Measurements from ENCODE around the gene CHAD.

CHAD gene

GRCh38 chr17:50469208-50469605, 527 bp upstream of the CHAD start:
- no peak for TF ChIP-seq CTCF (IDR thresholded peaks at IDR 0.05)

- no peak for TF ChIP-seq CTCF (IDR thresholded peaks at IDR 0.05)
These were observed 801 bp downstream of the CHAD start for GRCh38 chr17:50467855-50468303.

GRCh38 chr17:50467114-50467854, 1.4 kb downstream of the CHAD start:
- no peak for TF ChIP-seq CTCF (IDR thresholded peaks at IDR 0.05)

- no peak for TF ChIP-seq CTCF (IDR thresholded peaks at IDR 0.05)
These were observed 2.1 kb downstream of the CHAD start for GRCh38 chr17:50466371-50467113.

GRCh38 chr17:50465635-50466034, 3.0 kb downstream of the CHAD start:
- no peak for TF ChIP-seq CTCF (IDR thresholded peaks at IDR 0.05)

GRCh38 chr17:50465171-50465570, 3.5 kb downstream of the CHAD start:
- TF ChIP-seq CTCF (IDR thresholded peaks at IDR 0.05), result no peak

GRCh38 chr17:50464736-50465135, 3.9 kb downstream of the CHAD start:
- no peak for TF ChIP-seq CTCF (IDR thresholded peaks at IDR 0.05)

Data from LNCAP (cell line).